Esophagus muscularis mucosa (tissue), 4 donors: Measurements from ENCODE around the gene SLC2A11. TPM values are rescaled to one million over a fixed set of nuclear protein-coding genes. Genes with fewer than 3 reads are reported as not detected.
A peak's percentile ranks its signal among the peaks of the same experiment; 100 is the strongest.

Source experiments
- DNase-seq: peaks from one replicate; pipeline ENCODE4 v3.0.0-alpha.2; 2017; ENCODE audit errors: extremely low spot score
- H3K27ac ChIP-seq, 4 donors: fragments of 200-600 bp; sonication (generic); replicated peaks in 1 of 4; 1 replicate in 3 of 4; 2 replicates in 1 of 4; pipeline ENCODE4 v1.5.1; 2016 to 2019; ENCODE audit warnings: mild to moderate bottlenecking in 1 of 4
- H3K27me3 ChIP-seq, 4 donors: fragments of 200-600 bp; sonication (generic); one replicate each; pipeline versions ENCODE4 v1.5.1 to v1.6.0; 2016 to 2019
- H3K36me3 ChIP-seq, 4 donors: fragments of 200-600 bp; sonication (generic); one replicate each; pipeline ENCODE4 v1.5.1; 2016 to 2019
- H3K4me1 ChIP-seq, 4 donors: fragments of 200-600 bp; sonication (generic); one replicate each; pipeline ENCODE4 v1.5.1; 2016 to 2019
- H3K4me3 ChIP-seq, 4 donors: fragments of 200-600 bp; sonication (generic); 1 replicate in 2 of 4; 2 replicates in 2 of 4; pipeline ENCODE4 v1.5.1; 2016 to 2019; ENCODE audit warnings: mild to moderate bottlenecking in 4 of 4, moderate library complexity in 1 of 4
- H3K9me3 ChIP-seq, 4 donors: fragments of 200-600 bp; sonication (generic); 1 replicate in 3 of 4; 2 replicates in 1 of 4; pipeline ENCODE4 v1.5.1; 2016 to 2019
- CTCF ChIP-seq, 3 experiments: fragments of 200-600 bp in 2 of 3; fragments of 450-650 bp in 1 of 3; sonication (generic) in 2 of 3; IDR thresholded peaks; one replicate each; pipeline ENCODE4 v1.5.1; 2017 to 2019; ENCODE audit warnings: antibody characterized with exemption in 3 of 3, mild to moderate bottlenecking in 2 of 3, moderate library complexity in 1 of 3
- EP300 ChIP-seq: sonication (generic); formaldehyde crosslinking; IDR thresholded peaks from one replicate; pipeline ENCODE4 v1.6.1; 2017; ENCODE audit warnings: antibody characterized with exemption
- POLR2A ChIP-seq: fragments of 450-650 bp; IDR thresholded peaks from one replicate; pipeline ENCODE4 v1.6.1; 2017; ENCODE audit warnings: antibody characterized with exemption, moderate library complexity, mild to moderate bottlenecking, low read depth
- POLR2AphosphoS5 ChIP-seq, 2 donors: sonication (generic); formaldehyde crosslinking; IDR thresholded peaks; one replicate each; pipeline ENCODE4 v1.6.1; 2017; ENCODE audit warnings: antibody characterized with exemption in 2 of 2
- WGBS: methylation state at CpG from one replicate; pipeline ENCODE4 v1.1.5; 2018; 5-methylcytosine and 5-hydroxymethylcytosine counted together
- intact Hi-C: fragments of 100-400 bp; cut with DNase I; formaldehyde crosslinking; loops from one replicate; pipeline ENCODE4 v1.15.1; 2023
- total RNA-seq, 4 donors: library from RNA; depleted of rRNA; stranded (reverse); fragments of >200 nt; gene quantifications; one replicate each; pipeline versions ENCODE4 v1.1.0 to v1.2.1, GENCODE V29; 2016

Gene SLC2A11
- total RNA-seq, 4 donors from 2014 or later: 11.6 to 17.4 (median 15.3) TPM

DNA sequence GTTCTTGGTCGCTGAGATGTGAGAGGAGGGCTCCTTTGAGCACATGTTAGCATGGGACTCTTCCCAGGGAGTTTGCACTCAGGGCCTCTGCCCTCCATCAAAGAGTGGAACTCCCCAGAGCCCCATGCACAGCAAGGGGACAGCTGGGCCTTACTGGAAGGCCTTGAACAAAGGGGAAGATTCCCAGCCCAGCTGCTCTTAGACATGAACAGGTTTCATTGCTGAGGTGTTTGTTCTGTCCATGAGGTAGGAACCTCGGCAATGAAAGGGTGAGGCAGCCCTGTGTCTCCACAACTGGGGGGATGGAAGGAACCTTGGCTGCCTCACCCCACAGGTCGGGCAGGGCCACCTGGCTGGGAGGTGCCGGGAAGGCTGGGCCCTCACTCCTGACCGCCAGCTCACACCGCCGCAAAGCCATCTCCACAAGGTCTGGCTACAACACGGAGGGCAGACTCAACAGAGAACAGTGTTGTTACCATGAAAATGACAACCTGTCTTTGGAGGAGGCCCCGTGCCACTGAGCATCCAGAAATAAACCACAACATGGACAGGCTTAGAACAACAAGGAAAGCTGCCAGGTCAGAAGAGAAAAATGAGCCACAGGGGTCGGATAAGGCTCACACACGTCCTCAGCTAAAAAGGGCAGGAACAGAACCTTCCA, 22.1 kb upstream of the SLC2A11 start:
- Histone ChIP-seq H3K36me3 (peaks cover 20 to 52% (median 44%) of the 10 kb centered on the region in 4 donors), H3K4me1 (peaks cover 28 to 61% (median 40%) of the 10 kb centered on the region in 4 donors), H3K27ac (peak overlapping the region in 1 of 4 donors; percentile 34), H3K27me3 (no peaks in the 10 kb centered on the region), H3K4me3 (no peak overlapping the region), H3K9me3 (no peaks in the 10 kb centered on the region)
- WGBS: 68% methylated on average over 9 of the region's 11 CpGs
- TF ChIP-seq POLR2AphosphoS5 (IDR thresholded peaks at IDR 0.05): no peak
- no peak for TF ChIP-seq POLR2A
- TF ChIP-seq EP300: no peak
- no peak for TF ChIP-seq CTCF (IDR thresholded peaks at IDR 0.05)
- intact Hi-C loops: no loop called here
- DNase-seq: no peak

GRCh38 chr22:23836281-23836680, 21.4 kb upstream of the SLC2A11 start:
- no peaks in the 10 kb centered on the region for H3K9me3 ChIP-seq
- H3K27ac ChIP-seq: no peak overlapping the region
- WGBS: 92% methylated on average over 1 of the region's 5 CpGs
- H3K4me3 ChIP-seq: no peak overlapping the region
- peaks cover 28 to 61% (median 40%) of the 10 kb centered on the region in 4 donors for H3K4me1 ChIP-seq
- TF ChIP-seq EP300 (no peak), POLR2A (no peak), POLR2AphosphoS5 (IDR thresholded peaks at IDR 0.05) (no peak), CTCF (IDR thresholded peaks at IDR 0.05) (no peak)
- H3K36me3 ChIP-seq: peaks cover 18 to 47% (median 41%) of the 10 kb centered on the region in 4 donors
- H3K27me3 ChIP-seq: no peaks in the 10 kb centered on the region
- no peak for DNase-seq
- intact Hi-C loops: no loop called here

- Histone ChIP-seq H3K9me3 (no peaks in the 10 kb centered on the region), H3K4me3 (no peak overlapping the region), H3K27me3 (no peaks in the 10 kb centered on the region), H3K27ac (no peak overlapping the region), H3K4me1 (peaks cover 28 to 59% (median 40%) of the 10 kb centered on the region in 4 donors), H3K36me3 (peaks cover 17 to 41% (median 38%) of the 10 kb centered on the region in 4 donors)
- intact Hi-C loops: no loop called here
- WGBS: 81% methylated on average over 8 of the region's 12 CpGs
- TF ChIP-seq CTCF (IDR thresholded peaks at IDR 0.05): no peak
- no peak for TF ChIP-seq EP300
- TF ChIP-seq POLR2A: no peak
- TF ChIP-seq POLR2AphosphoS5 (IDR thresholded peaks at IDR 0.05): no peak
- DNase-seq: no peak
Measured at GRCh38 chr22:23836692-23837495, 20.8 kb upstream of the SLC2A11 start.

GRCh38 chr22:23837496-23837859, 20.2 kb upstream of the SLC2A11 start:
- Histone ChIP-seq H3K27me3 (no peaks in the 10 kb centered on the region), H3K4me1 (peaks cover 28 to 54% (median 40%) of the 10 kb centered on the region in 4 donors), H3K9me3 (no peaks in the 10 kb centered on the region), H3K4me3 (no peak overlapping the region), H3K27ac (no peak overlapping the region), H3K36me3 (peaks cover 17 to 37% (median 36%) of the 10 kb centered on the region in 4 donors)
- WGBS: 71% methylated on average over 2 of the region's 12 CpGs
- intact Hi-C loops: no loop called here
- DNase-seq: no peak
- TF ChIP-seq EP300: no peak
- no peak for TF ChIP-seq POLR2A
- TF ChIP-seq POLR2AphosphoS5 (IDR thresholded peaks at IDR 0.05): no peak
- TF ChIP-seq CTCF (IDR thresholded peaks at IDR 0.05): no peak
